Subcutaneous adipose tissue (tissue), 4 donors: ENCODE measurements around the gene WDR59. TPM values are rescaled to one million over a fixed set of nuclear protein-coding genes. Genes with fewer than 3 reads are reported as not detected.

Experiments
- CTCF ChIP-seq: fragments of 450-650 bp; IDR thresholded peaks from one replicate; pipeline ENCODE4 v1.5.1; 2016; ENCODE audit warnings: low read depth, mild to moderate bottlenecking, control low read depth, antibody characterized with exemption, moderate library complexity
- total RNA-seq, 4 donors: library from RNA; depleted of rRNA; stranded (reverse); fragments of >200 nt; gene quantifications; one replicate each; pipeline ENCODE4 v1.1.0, GENCODE V29; 2016

Gene WDR59
- total RNA-seq, 4 donors from 2014 or later = 20.5 to 33.2 (median 25.6) TPM

GRCh38 chr16:74874123-74874522, 110.8 kb downstream of the WDR59 start:
- TF ChIP-seq CTCF = no peak

- TF ChIP-seq CTCF = no peak
These were observed 112.6 kb downstream of the WDR59 start for GRCh38 chr16:74872302-74872701.

- TF ChIP-seq CTCF = no peak
These were observed 113.3 kb downstream of the WDR59 start for GRCh38 chr16:74871608-74872007.

- TF ChIP-seq CTCF = no peak
These were observed 116.4 kb downstream of the WDR59 start for GRCh38 chr16:74868501-74868900.

GRCh38 chr16:74868035-74868434, 116.9 kb downstream of the WDR59 start:
- TF ChIP-seq CTCF = no peak

- TF ChIP-seq CTCF = no peak
These were observed 117.6 kb downstream of the WDR59 start for GRCh38 chr16:74867281-74867849.

- no peak for TF ChIP-seq CTCF
These were observed 118.9 kb downstream of the WDR59 start for GRCh38 chr16:74865922-74866598.
